K562 (cell line): ENCODE results near the gene RCOR3. TPM values are rescaled to one million over a fixed set of nuclear protein-coding genes. Genes with fewer than 3 reads are reported as not detected.
"Not testable (repeated sequence)": the region's sequence is repeated elsewhere in the genome, so short reads cannot be mapped to it uniquely, and the experiment has no call there.

Source experiments
- DDX20 ChIP-seq: fragments of 450-650 bp; IDR thresholded peaks from 2 replicates; pipeline ENCODE4 v1.6.1; 2016; ENCODE audit warnings: missing genetic modification characterization, low read depth, mild to moderate bottlenecking, missing compliant biosample characterization, moderate library complexity
- EP300 ChIP-seq: IDR thresholded peaks from 2 replicates; pipeline ENCODE4 v1.6.1; 2012; ENCODE audit warnings: low read length, improper control_type of control experiment
- FOXA3 ChIP-seq, 2 experiments: fragments of 450-650 bp in 1 of 2; sonication (generic) in 1 of 2; formaldehyde crosslinking; IDR thresholded peaks in 1 of 2; conservative IDR thresholded peaks in 1 of 2; 2 replicates each; pipeline versions ENCODE4 v1.4.0 to v1.8.0; 2020 to 2022; ENCODE audit warnings: mild to moderate bottlenecking in 2 of 2, missing genetic modification reagents in 1 of 2
- GATA2 ChIP-seq: sonication (generic); formaldehyde crosslinking; IDR thresholded peaks from 2 replicates; pipeline ENCODE4 v1.4.0; 2020; ENCODE audit warnings: mild to moderate bottlenecking, missing genetic modification reagents
- MYNN ChIP-seq, 2 experiments: sonication (generic); formaldehyde crosslinking in 1 of 2; IDR thresholded peaks; 2 replicates each; pipeline versions ENCODE4 v1.5.0 to v1.6.1; 2016 to 2020; ENCODE audit warnings: antibody characterized with exemption in 1 of 2, missing genetic modification reagents in 1 of 2
- POLR2AphosphoS5 ChIP-seq: IDR thresholded peaks from 2 replicates; pipeline ENCODE4 v1.6.1; 2011; ENCODE audit warnings: mild to moderate bottlenecking, low read depth, low read length, moderate library complexity; ENCODE audit not compliant: control insufficient read depth, insufficient read depth
- RNF2 ChIP-seq: sonication (generic); IDR thresholded peaks from 2 replicates; pipeline ENCODE4 v1.6.1; 2016
- TBL1XR1 ChIP-seq, 2 experiments: IDR thresholded peaks; 2 replicates each; pipeline ENCODE4 v1.6.1; 2012; ENCODE audit warnings: improper control_type of control experiment in 2 of 2, low read length in 2 of 2, mild to moderate bottlenecking in 1 of 2
- ZNF239 ChIP-seq: fragments of 250-450 bp; sonication (Bioruptor Pico); IDR thresholded peaks from 2 replicates; pipeline ENCODE4 v1.4.0; 2020; ENCODE audit warnings: mild to moderate bottlenecking
- ZNF561 ChIP-seq: fragments of 450-650 bp; formaldehyde crosslinking; conservative IDR thresholded peaks from 2 replicates; pipeline ENCODE4 v1.4.0; 2020; ENCODE audit warnings: mild to moderate bottlenecking, moderate library complexity
- ZNF589 ChIP-seq: fragments of 200-800 bp; sonication (Bioruptor generic); IDR thresholded peaks from 2 replicates; pipeline ENCODE4 v1.6.1; 2016; ENCODE audit warnings: low read depth, missing genetic modification characterization, missing compliant biosample characterization
- polyA plus RNA-seq, 8 experiments: library from polyadenylated mRNA; depleted of rRNA in 4 of 8; stranded (reverse) in 5 of 8; unstranded in 3 of 8; fragments of >200 nt; fragmentation: Nextera tagmentation in 2 of 8; fragmentation: Illumina TruSeq in 1 of 8; extraction: Ambion mirVana in 2 of 8; extraction: Trizol in 1 of 8; gene quantifications; 2 replicates each; pipeline versions ENCODE4 v1.2.1 to v1.2.3, GENCODE V29; 2011 to 2014; ENCODE audit warnings: inconsistent platforms in 1 of 8, missing spikeins in 1 of 8
- total RNA-seq, 7 experiments: library from RNA; depleted of rRNA in 6 of 7; stranded (reverse); fragments of >200 nt in 6 of 7; fragmentation: Illumina TruSeq in 2 of 7; extraction: Trizol in 2 of 7; gene quantifications; 2 replicates each; pipeline versions ENCODE4 v1.2.1 to v1.2.3, GENCODE V29; 2011 to 2021; ENCODE audit warnings: low replicate concordance in 1 of 7
- TF ChIP-seq, protein P1 (sequence below), 2 experiments: fragments of 200-800 bp in 1 of 2; sonication (Bioruptor generic) in 1 of 2; sonication (generic) in 1 of 2; formaldehyde crosslinking in 1 of 2; IDR thresholded peaks in 1 of 2; conservative IDR thresholded peaks in 1 of 2; 2 replicates each; pipeline versions ENCODE4 v1.5.0 to v1.6.1; 2016 to 2020; ENCODE audit warnings: missing compliant biosample characterization in 1 of 2, missing genetic modification characterization in 1 of 2, missing genetic modification reagents in 1 of 2
- TF ChIP-seq, protein P2 (sequence below), 2 experiments: fragments of 450-650 bp; conservative IDR thresholded peaks; 2 replicates each; pipeline ENCODE4 v1.6.1; 2017; ENCODE audit warnings: mild to moderate bottlenecking in 2 of 2, moderate library complexity in 2 of 2
- TF ChIP-seq, protein P3 (sequence below): fragments of 200-800 bp; sonication (Bioruptor generic); IDR thresholded peaks from 2 replicates; pipeline ENCODE4 v1.6.1; 2017; ENCODE audit warnings: missing genetic modification characterization, missing compliant biosample characterization
- TF ChIP-seq, protein P4 (sequence below): fragments of 450-650 bp; IDR thresholded peaks from 2 replicates; pipeline ENCODE4 v1.6.1; 2016; ENCODE audit warnings: mild to moderate bottlenecking

The RCOR3 gene
- total and polyA plus RNA-seq, 9 of the 15 experiments (the other 6 are each of a cell fraction or from before 2014, with no cell fraction given), result 9.7 to 42.7 (median 29.5) TPM

DNA sequence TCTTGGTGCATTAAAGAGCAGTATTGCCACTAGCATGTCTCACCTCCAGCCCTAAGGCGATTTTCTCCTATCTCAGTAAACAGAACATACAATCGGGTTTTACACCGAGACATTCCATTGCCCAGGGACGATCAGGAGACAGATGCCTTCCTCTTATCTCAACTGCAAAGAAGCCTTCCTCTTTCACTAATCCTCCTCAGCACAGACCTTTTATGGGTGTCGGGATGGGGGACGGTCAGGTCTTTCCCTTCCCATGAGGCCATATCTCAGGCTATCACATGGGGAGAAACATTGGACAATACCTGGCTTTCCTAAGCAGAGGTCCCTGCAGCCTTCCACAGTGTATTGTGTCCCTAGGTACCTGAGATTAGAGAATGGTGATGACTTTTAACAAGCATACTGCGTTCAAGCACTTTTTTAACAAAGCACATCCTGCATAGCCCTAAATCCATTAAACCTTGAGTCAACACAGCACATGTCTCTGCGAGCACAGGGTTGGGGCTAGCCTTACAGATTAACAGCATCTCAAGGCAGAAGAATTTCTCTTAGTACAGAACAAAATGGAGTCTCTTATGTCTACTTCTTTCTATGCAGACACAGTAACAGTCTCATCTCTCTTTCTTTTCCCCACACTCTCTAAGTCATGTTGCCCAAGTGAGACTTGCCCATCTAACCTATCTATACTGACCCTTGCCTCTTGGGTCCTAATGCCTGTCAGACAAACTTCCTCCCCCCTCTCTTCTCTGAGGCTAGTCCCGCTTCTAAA is 36.5 kb upstream of the RCOR3 start (continued):
- peak; percentile 64; the same call in 1 of the 2 replicates for TF ChIP-seq MYNN (IDR thresholded peaks at IDR 0.05)
- TF ChIP-seq MYNN (CRISPR knock-in tag; IDR thresholded peaks at IDR 0.05), result not testable (repeated sequence)
- TF ChIP-seq ZNF589, result peak; percentile 42; the same call in 1 of the 2 replicates
- TF ChIP-seq POLR2AphosphoS5, result peak; percentile 86
- TF ChIP-seq ZNF239, result peak; percentile 76
- TF ChIP-seq, protein P1, sequence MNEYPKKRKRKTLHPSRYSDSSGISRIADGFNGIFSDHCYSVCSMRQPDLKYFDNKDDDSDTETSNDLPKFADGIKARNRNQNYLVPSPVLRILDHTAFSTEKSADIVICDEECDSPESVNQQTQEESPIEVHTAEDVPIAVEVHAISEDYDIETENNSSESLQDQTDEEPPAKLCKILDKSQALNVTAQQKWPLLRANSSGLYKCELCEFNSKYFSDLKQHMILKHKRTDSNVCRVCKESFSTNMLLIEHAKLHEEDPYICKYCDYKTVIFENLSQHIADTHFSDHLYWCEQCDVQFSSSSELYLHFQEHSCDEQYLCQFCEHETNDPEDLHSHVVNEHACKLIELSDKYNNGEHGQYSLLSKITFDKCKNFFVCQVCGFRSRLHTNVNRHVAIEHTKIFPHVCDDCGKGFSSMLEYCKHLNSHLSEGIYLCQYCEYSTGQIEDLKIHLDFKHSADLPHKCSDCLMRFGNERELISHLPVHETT (CRISPR knock-in tag; conservative IDR thresholded peaks at IDR 0.05 in 1 of 2, IDR thresholded peaks at IDR 0.05 in 1 of 2), result peak in 1 of 2 experiments; percentile 85; a peak in 2 of 4 replicates
- TF ChIP-seq TBL1XR1 (IDR thresholded peaks at IDR 0.05; ENCODE audit: low read length in 2 of 2), result peak; percentile 61 to 66; a peak in 2 of 4 replicates
- TF ChIP-seq DDX20 (tag), result peak; percentile 88
- TF ChIP-seq, protein P2, sequence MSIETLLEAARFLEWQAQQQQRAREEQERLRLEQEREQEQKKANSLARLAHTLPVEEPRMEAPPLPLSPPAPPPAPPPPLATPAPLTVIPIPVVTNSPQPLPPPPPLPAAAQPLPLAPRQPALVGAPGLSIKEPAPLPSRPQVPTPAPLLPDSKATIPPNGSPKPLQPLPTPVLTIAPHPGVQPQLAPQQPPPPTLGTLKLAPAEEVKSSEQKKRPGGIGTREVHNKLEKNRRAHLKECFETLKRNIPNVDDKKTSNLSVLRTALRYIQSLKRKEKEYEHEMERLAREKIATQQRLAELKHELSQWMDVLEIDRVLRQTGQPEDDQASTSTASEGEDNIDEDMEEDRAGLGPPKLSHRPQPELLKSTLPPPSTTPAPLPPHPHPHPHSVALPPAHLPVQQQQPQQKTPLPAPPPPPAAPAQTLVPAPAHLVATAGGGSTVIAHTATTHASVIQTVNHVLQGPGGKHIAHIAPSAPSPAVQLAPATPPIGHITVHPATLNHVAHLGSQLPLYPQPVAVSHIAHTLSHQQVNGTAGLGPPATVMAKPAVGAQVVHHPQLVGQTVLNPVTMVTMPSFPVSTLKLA (conservative IDR thresholded peaks at IDR 0.05), result peak in 1 of 2 experiments; percentile 69; a peak in 2 of 4 replicates
- TF ChIP-seq EP300, result peak; percentile 84; the same call in 1 of the 2 replicates
- TF ChIP-seq, protein P3, sequence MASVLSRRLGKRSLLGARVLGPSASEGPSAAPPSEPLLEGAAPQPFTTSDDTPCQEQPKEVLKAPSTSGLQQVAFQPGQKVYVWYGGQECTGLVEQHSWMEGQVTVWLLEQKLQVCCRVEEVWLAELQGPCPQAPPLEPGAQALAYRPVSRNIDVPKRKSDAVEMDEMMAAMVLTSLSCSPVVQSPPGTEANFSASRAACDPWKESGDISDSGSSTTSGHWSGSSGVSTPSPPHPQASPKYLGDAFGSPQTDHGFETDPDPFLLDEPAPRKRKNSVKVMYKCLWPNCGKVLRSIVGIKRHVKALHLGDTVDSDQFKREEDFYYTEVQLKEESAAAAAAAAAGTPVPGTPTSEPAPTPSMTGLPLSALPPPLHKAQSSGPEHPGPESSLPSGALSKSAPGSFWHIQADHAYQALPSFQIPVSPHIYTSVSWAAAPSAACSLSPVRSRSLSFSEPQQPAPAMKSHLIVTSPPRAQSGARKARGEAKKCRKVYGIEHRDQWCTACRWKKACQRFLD, result peak; percentile 57
- TF ChIP-seq RNF2, result peak; percentile 57
- peak in 1 of 2 experiments; percentile 96; a peak in 2 of 4 replicates for TF ChIP-seq FOXA3 (CRISPR knock-in tag; conservative IDR thresholded peaks at IDR 0.05 in 1 of 2, IDR thresholded peaks at IDR 0.05 in 1 of 2)
- TF ChIP-seq, protein P4, sequence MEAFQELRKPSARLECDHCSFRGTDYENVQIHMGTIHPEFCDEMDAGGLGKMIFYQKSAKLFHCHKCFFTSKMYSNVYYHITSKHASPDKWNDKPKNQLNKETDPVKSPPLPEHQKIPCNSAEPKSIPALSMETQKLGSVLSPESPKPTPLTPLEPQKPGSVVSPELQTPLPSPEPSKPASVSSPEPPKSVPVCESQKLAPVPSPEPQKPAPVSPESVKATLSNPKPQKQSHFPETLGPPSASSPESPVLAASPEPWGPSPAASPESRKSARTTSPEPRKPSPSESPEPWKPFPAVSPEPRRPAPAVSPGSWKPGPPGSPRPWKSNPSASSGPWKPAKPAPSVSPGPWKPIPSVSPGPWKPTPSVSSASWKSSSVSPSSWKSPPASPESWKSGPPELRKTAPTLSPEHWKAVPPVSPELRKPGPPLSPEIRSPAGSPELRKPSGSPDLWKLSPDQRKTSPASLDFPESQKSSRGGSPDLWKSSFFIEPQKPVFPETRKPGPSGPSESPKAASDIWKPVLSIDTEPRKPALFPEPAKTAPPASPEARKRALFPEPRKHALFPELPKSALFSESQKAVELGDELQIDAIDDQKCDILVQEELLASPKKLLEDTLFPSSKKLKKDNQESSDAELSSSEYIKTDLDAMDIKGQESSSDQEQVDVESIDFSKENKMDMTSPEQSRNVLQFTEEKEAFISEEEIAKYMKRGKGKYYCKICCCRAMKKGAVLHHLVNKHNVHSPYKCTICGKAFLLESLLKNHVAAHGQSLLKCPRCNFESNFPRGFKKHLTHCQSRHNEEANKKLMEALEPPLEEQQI, result peak; percentile 92
- TF ChIP-seq ZNF561, result 0 out of 2 replicates have a peak, but pooled peaks have one; percentile 62
- peak; percentile 98 for TF ChIP-seq GATA2 (CRISPR knock-in tag)
